Endothelial cell of umbilical vein (primary cell): ENCODE measurements around the gene PFKP. TPM values are rescaled to one million over a fixed set of nuclear protein-coding genes. Genes with fewer than 3 reads are reported as not detected.

Source experiments
- BruUV-seq: library from RNA; stranded (reverse); fragments of 400-500 nt; replicated peaks from 2 replicates; lab custom pipeline; 2021; lab: Mats Ljungman, UMichigan
- CTCF ChIA-PET: fragments of 300-600, 350-600 bp; sonication (Branson Sonifier 250); formaldehyde crosslinking; loops from one replicate; lab custom pipeline; 2021; ENCODE audit warnings: antibody characterized with exemption, inconsistent platforms; lab: Charles Lee
- POLR2A ChIA-PET: fragments of 300-600, 350-600 bp; sonication (Branson Sonifier 250); formaldehyde crosslinking; loops from one replicate; lab custom pipeline; 2021; ENCODE audit warnings: antibody characterized with exemption, inconsistent platforms; lab: Charles Lee
- DNase-seq: peaks from one replicate; pipeline ENCODE4 v3.0.0-alpha.2; 2011; ENCODE audit warnings: low read depth, low spot score
- FAIRE-seq: peaks from 2 replicates; lab custom pipeline; 2011; peaks lifted over from hg19 to GRCh38; lab: Jason Lieb, UNC
- H2AFZ ChIP-seq: 2 replicates; pipeline ENCODE4 v1.6.0; 2012; ENCODE audit warnings: low read depth, low read length, control low read depth, inconsistent platforms
- H3K27ac ChIP-seq: 2 replicates; pipeline ENCODE4 v1.5.1; 2011; ENCODE audit warnings: low read depth, mild to moderate bottlenecking, control low read depth, low read length, moderate library complexity; ENCODE audit not compliant: insufficient read depth
- H3K27me3 ChIP-seq, 2 experiments: 2 replicates each; pipeline versions ENCODE4 v1.6.0 to v1.6.1; 2011; ENCODE audit warnings: low read length in 2 of 2, mixed read lengths in 1 of 2; ENCODE audit not compliant: control insufficient read depth in 2 of 2, insufficient read depth in 2 of 2
- H3K36me3 ChIP-seq, 2 experiments: 2 replicates in 1 of 2; 3 replicates in 1 of 2; pipeline ENCODE4 v1.5.1; 2011; ENCODE audit warnings: low read length in 2 of 2, mild to moderate bottlenecking in 1 of 2, moderate library complexity in 1 of 2; ENCODE audit not compliant: control insufficient read depth in 2 of 2, insufficient read depth in 2 of 2; ENCODE audit errors: extremely low read depth in 1 of 2
- H3K4me1 ChIP-seq: 3 replicates; pipeline ENCODE4 v1.5.1; 2011; ENCODE audit warnings: mild to moderate bottlenecking, low read length; ENCODE audit not compliant: control insufficient read depth, insufficient read depth; ENCODE audit errors: extremely low read depth
- H3K4me2 ChIP-seq: 2 replicates; pipeline ENCODE4 v1.6.1; 2011; ENCODE audit warnings: low read length, control low read depth, mixed read lengths; ENCODE audit not compliant: insufficient read depth
- H3K4me3 ChIP-seq, 3 experiments: fragments of 200-600 bp in 1 of 3; sonication (generic), shearing (Covaris generic) in 1 of 3; replicated peaks in 1 of 3; 2 replicates each; pipeline ENCODE4 v1.5.1; 2011 to 2016; ENCODE audit warnings: control low read depth in 3 of 3, low read length in 3 of 3, mild to moderate bottlenecking in 2 of 3, inconsistent platforms in 1 of 3, low read depth in 1 of 3, moderate library complexity in 1 of 3; ENCODE audit not compliant: insufficient read depth in 1 of 3
- H3K79me2 ChIP-seq: 2 replicates; pipeline ENCODE4 v1.6.0; 2012; ENCODE audit warnings: low read length, inconsistent platforms; ENCODE audit not compliant: control insufficient read depth, insufficient read depth
- H3K9ac ChIP-seq: replicated peaks from 2 replicates; pipeline ENCODE3; 2011; ENCODE audit warnings: low read length, control low read depth; ENCODE audit not compliant: insufficient read depth; ENCODE audit errors: extremely low read depth
- H3K9me1 ChIP-seq: replicated peaks from 3 replicates; pipeline ENCODE4 v1.6.0; 2011; ENCODE audit warnings: mild to moderate bottlenecking, low read length; ENCODE audit not compliant: control insufficient read depth, insufficient read depth; ENCODE audit errors: extremely low read depth
- H3K9me3 ChIP-seq: replicated peaks from 2 replicates; pipeline ENCODE4 v1.5.1; 2012; ENCODE audit warnings: low read length, inconsistent platforms; ENCODE audit not compliant: control insufficient read depth, insufficient read depth
- H4K20me1 ChIP-seq: replicated peaks from 2 replicates; pipeline ENCODE3; 2011; ENCODE audit warnings: mild to moderate bottlenecking, low read length; ENCODE audit not compliant: control insufficient read depth, insufficient read depth; ENCODE audit errors: extremely low read depth
- CTCF ChIP-seq, 2 donors: IDR thresholded peaks; 1 replicate in 1 of 2; 2 replicates in 1 of 2; pipeline ENCODE4 v1.5.1; 2011; ENCODE audit warnings: low read length in 2 of 2, mild to moderate bottlenecking in 2 of 2, moderate library complexity in 2 of 2, control low read depth in 1 of 2, inconsistent platforms in 1 of 2, low read depth in 1 of 2; ENCODE audit not compliant: insufficient read depth in 1 of 2; ENCODE audit errors: extremely low read depth in 1 of 2
- EZH2 ChIP-seq: IDR thresholded peaks from 2 replicates; pipeline ENCODE4 v1.6.1; 2012; ENCODE audit warnings: borderline replicate concordance, low read depth, mild to moderate bottlenecking, moderate library complexity, low read length, inconsistent platforms; ENCODE audit not compliant: severe bottlenecking
- FOS ChIP-seq: IDR thresholded peaks from 2 replicates; pipeline ENCODE4 v1.6.1; 2011; ENCODE audit warnings: mild to moderate bottlenecking, low read length, moderate library complexity, borderline replicate concordance; ENCODE audit not compliant: insufficient read depth
- GATA2 ChIP-seq: IDR thresholded peaks from 2 replicates; pipeline ENCODE4 v1.7.0; 2011; ENCODE audit warnings: low read depth, mild to moderate bottlenecking, moderate library complexity, mixed read lengths, low read length; ENCODE audit not compliant: insufficient read length, insufficient read depth
- JUN ChIP-seq: IDR thresholded peaks from 2 replicates; pipeline ENCODE4 v1.6.1; 2011; ENCODE audit warnings: borderline replicate concordance, low read depth; ENCODE audit not compliant: insufficient read length, insufficient read depth
- MAX ChIP-seq: IDR thresholded peaks from 2 replicates; pipeline ENCODE4 v1.6.1; 2011; ENCODE audit not compliant: insufficient read depth, insufficient read length
- MYC ChIP-seq: IDR thresholded peaks from one replicate; pipeline ENCODE4 v1.6.1; 2011; ENCODE audit warnings: mild to moderate bottlenecking, low read depth, low read length
- POLR2A ChIP-seq: IDR thresholded peaks from 2 replicates; pipeline ENCODE4 v1.6.1; 2012; ENCODE audit warnings: low read depth, mild to moderate bottlenecking, control low read depth, low read length
- POLR2AphosphoS5 ChIP-seq: IDR thresholded peaks from 2 replicates; pipeline ENCODE4 v1.6.1; 2012; ENCODE audit warnings: low read depth, mild to moderate bottlenecking, control low read depth, low read length, moderate library complexity; ENCODE audit not compliant: insufficient read depth
- dilution Hi-C: fragments of 300-500 bp; cut with MboI; formaldehyde crosslinking; loops from one replicate; pipeline ENCODE4 v1.15.0; 2019; ENCODE audit warnings: low sequenced_read_pairs; ENCODE audit not compliant: extremely low pct_ligation_motif_present
- intact Hi-C: fragments of 100-400 bp; cut with micrococcal nuclease; formaldehyde crosslinking; loops from one replicate; pipeline ENCODE4 v1.10.0; 2022
- polyA plus RNA-seq, 4 experiments: library from polyadenylated mRNA; depleted of rRNA in 3 of 4; stranded (reverse) in 3 of 4; unstranded in 1 of 4; fragments of >200 nt; gene quantifications; 2 replicates each; pipeline versions ENCODE4 v1.2.1 to v1.2.3, GENCODE V29; 2011 to 2012; ENCODE audit warnings: missing spikeins in 1 of 4
- total RNA-seq: library from RNA; stranded (reverse); gene quantifications from 2 replicates; pipeline ENCODE4 v1.2.3, GENCODE V29; 2021

PFKP gene
- total and polyA plus RNA-seq, 2 donors (not counting 3 experiments of a cell fraction or from before 2014, with no cell fraction given), result 185 to 359 TPM

- Histone ChIP-seq H3K9me1 (no peaks in the 10 kb centered on the region), H3K27ac (no peak overlapping the region), H3K4me3 (no peak overlapping the region), H3K9ac (no peak overlapping the region), H2AFZ (no peak overlapping the region), H3K27me3 (no peaks in the 10 kb centered on the region), H4K20me1 (no peaks in the 10 kb centered on the region), H3K4me1 (no peaks in the 10 kb centered on the region), H3K36me3 (peaks cover 32 to 58% of the 10 kb centered on the region in 2 experiments), H3K79me2 (no peaks in the 10 kb centered on the region), H3K4me2 (no peak overlapping the region), H3K9me3 (no peaks in the 10 kb centered on the region)
- intact Hi-C loops (no loop called here), dilution Hi-C loops (no loop called here)
- FAIRE-seq (no peak), DNase-seq (no peak)
- BruUV-seq, result no TSS peak
- no peak for TF ChIP-seq FOS
- no peak for TF ChIP-seq EZH2
- no peak for TF ChIP-seq MAX
- no peak for TF ChIP-seq GATA2
- TF ChIP-seq JUN, result no peak
- TF ChIP-seq MYC, result no peak
- no peak for TF ChIP-seq POLR2A
- ChIA-PET POLR2A (no interaction called here), CTCF (no interaction called here)
These were observed 50.1 kb downstream of the PFKP start for GRCh38 chr10:3117486-3117885.

- ChIA-PET CTCF (interaction anchor here (2.1 kb wide), 1 partner anchor 38 kb away, joined by 7 read pairs; no protein-coding TSS in a partner anchor), POLR2A (no interaction called here)
- Histone ChIP-seq H3K4me1 (no peaks in the 10 kb centered on the region), H3K9ac (no peak overlapping the region), H3K79me2 (peaks cover 7% of the 10 kb centered on the region), H3K27me3 (no peaks in the 10 kb centered on the region), H4K20me1 (no peaks in the 10 kb centered on the region), H3K9me3 (no peaks in the 10 kb centered on the region), H3K27ac (no peak overlapping the region), H2AFZ (no peak overlapping the region), H3K36me3 (peaks cover 24 to 57% of the 10 kb centered on the region in 2 experiments), H3K9me1 (no peaks in the 10 kb centered on the region), H3K4me3 (no peak overlapping the region), H3K4me2 (no peak overlapping the region)
- no TSS peak for BruUV-seq
- FAIRE-seq (no peak), DNase-seq (no peak)
- dilution Hi-C loops (no loop called here), intact Hi-C loops (no loop called here)
- TF ChIP-seq POLR2A (no peak), CTCF (IDR thresholded peaks at IDR 0.05; ENCODE audit: extremely low read depth in 1 of 2, insufficient read depth in 1 of 2, low read depth in 1 of 2, low read length in 2 of 2) (no peak), MYC (no peak), FOS (no peak), EZH2 (no peak), GATA2 (no peak), MAX (no peak), JUN (no peak), POLR2AphosphoS5 (no peak)
These were observed 51.3 kb downstream of the PFKP start for GRCh38 chr10:3118641-3119091.
